ENCODE data around the gene MAPK8IP3.

Gene MAPK8IP3

GRCh38 chr16:1673424-1674151 is 32.4 kb upstream of the MAPK8IP3 start:
- TF ChIP-seq, protein P1, sequence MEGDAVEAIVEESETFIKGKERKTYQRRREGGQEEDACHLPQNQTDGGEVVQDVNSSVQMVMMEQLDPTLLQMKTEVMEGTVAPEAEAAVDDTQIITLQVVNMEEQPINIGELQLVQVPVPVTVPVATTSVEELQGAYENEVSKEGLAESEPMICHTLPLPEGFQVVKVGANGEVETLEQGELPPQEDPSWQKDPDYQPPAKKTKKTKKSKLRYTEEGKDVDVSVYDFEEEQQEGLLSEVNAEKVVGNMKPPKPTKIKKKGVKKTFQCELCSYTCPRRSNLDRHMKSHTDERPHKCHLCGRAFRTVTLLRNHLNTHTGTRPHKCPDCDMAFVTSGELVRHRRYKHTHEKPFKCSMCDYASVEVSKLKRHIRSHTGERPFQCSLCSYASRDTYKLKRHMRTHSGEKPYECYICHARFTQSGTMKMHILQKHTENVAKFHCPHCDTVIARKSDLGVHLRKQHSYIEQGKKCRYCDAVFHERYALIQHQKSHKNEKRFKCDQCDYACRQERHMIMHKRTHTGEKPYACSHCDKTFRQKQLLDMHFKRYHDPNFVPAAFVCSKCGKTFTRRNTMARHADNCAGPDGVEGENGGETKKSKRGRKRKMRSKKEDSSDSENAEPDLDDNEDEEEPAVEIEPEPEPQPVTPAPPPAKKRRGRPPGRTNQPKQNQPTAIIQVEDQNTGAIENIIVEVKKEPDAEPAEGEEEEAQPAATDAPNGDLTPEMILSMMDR (IDR thresholded peaks at IDR 0.05): no peak

DNA sequence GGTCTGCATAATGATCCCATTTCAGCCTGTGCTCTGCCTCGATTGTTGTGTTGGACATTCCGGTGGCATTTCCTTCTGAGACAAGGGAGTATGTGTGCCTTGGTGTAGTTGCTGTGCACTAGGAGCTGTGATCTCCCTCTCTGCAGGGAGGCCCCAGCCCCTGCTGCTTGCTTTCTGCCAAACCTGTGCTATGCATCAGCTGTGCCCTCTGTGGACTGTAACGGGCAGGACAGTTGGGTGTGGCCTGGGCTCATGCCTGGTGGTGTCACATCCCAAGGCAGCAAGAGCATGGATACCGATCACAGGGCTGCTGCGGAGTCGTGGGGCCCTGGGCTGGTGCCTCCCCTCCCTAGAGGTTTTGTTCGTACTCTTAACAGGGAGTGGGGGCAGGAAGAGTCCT is 31.7 kb upstream of the MAPK8IP3 start:
- TF ChIP-seq, protein P1 (IDR thresholded peaks at IDR 0.05): no peak

GRCh38 chr16:1674751-1675664 is 31.0 kb upstream of the MAPK8IP3 start:
- TF ChIP-seq, protein P1 (IDR thresholded peaks at IDR 0.05): no peak

GRCh38 chr16:1676661-1677060 is 29.3 kb upstream of the MAPK8IP3 start:
- TF ChIP-seq, protein P1 (IDR thresholded peaks at IDR 0.05): no peak

DNA sequence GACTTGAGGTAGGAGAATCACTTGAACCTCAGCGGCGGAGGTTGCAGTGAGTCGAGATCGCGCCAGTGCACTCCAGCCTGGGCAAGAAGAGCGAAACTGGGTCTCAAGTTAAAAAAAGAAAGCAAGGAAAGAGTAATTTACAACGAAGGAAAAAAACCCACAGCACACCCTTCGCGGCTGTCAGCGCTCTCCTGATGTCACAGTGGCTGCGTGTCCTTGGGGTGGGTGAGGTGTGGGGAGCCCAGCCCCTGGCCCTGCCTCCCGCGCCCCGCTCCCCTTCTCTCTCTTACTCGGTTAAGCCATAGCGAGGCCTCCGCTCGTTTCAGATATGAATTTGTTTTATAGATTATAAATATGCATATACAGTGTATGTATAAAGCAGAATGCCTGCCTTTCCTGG is 28.7 kb upstream of the MAPK8IP3 start:
- TF ChIP-seq, protein P1 (IDR thresholded peaks at IDR 0.05): no peak

- TF ChIP-seq, protein P1 (IDR thresholded peaks at IDR 0.05): no peak
These were observed 28.0 kb upstream of the MAPK8IP3 start, which contains the start of gene JPT2 for GRCh38 chr16:1677942-1678499. JPT2 (plus strand) TSS chr16:1678279; CDS start chr16:1678313, 34 bp downstream.

DNA sequence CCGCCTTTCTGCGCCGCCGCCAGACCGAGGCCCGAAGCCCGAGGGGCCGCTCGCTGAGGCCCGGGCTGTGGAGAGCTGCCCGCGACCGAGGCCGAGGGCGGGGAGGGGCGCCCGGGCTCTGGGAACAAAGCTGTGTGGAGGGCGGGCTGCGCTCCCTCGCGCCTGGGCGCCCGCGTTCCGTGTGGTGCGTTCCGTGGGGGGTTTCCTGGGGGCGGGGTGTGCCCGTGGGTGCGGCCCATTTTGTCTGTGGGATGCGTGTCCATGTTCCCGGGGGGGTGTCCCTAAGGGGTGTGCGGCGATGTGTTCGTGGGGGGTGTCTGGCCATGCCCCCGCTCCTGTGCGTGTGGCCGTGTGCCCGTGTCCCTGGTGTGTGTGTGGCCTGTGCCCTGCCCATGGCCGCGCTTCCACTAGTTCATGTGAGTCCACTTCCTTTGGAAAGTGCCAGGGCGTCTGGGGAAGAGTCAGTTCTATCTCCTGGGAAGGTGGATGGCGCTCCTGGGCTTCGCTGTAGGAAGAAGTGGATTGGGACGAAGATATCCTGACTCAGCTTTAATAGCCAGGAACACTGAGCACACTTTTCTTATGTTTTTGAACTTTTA is 27.4 kb upstream of the MAPK8IP3 start:
- TF ChIP-seq, protein P1 (IDR thresholded peaks at IDR 0.05): no peak

Measured in LNCAP (cell line).